Lower leg skin (tissue), 4 donors: Measurements from ENCODE around the gene SLC25A24. TPM values are rescaled to one million over a fixed set of nuclear protein-coding genes. Genes with fewer than 3 reads are reported as not detected.
"Not testable (repeated sequence)": the region's sequence is repeated elsewhere in the genome, so short reads cannot be mapped to it uniquely, and the experiment has no call there.

ENCODE experiments used
- DNase-seq, 2 donors: peaks; one replicate each; pipeline ENCODE4 v3.0.0-alpha.2; 2019; ENCODE audit warnings: low spot score in 2 of 2
- H3K4me3 ChIP-seq: fragments of 200-600 bp; sonication (generic); 2 replicates; pipeline ENCODE4 v1.5.1; 2017; ENCODE audit warnings: mild to moderate bottlenecking, low read depth; ENCODE audit not compliant: poor library complexity, severe bottlenecking
- CTCF ChIP-seq, 3 donors: fragments of 450-650 bp; IDR thresholded peaks; one replicate each; pipeline ENCODE4 v1.5.1; 2016; ENCODE audit warnings: antibody characterized with exemption in 3 of 3, mild to moderate bottlenecking in 3 of 3, moderate library complexity in 2 of 3
- POLR2A ChIP-seq, 2 donors: fragments of 450-650 bp; IDR thresholded peaks; one replicate each; pipeline ENCODE4 v1.6.1; 2016 to 2017; ENCODE audit warnings: antibody characterized with exemption in 2 of 2, mild to moderate bottlenecking in 1 of 2, moderate library complexity in 1 of 2
- WGBS, 2 donors: methylation state at CpG; one replicate each; pipeline ENCODE4 v1.1.5; 2018; 5-methylcytosine and 5-hydroxymethylcytosine counted together
- intact Hi-C: fragments of 100-400 bp; cut with DNase I; formaldehyde crosslinking; loops from one replicate; pipeline ENCODE4 v1.15.0; 2023; ENCODE audit warnings: low total_unique reads
- total RNA-seq, 4 donors: library from RNA; depleted of rRNA; stranded (reverse); fragments of >200 nt; gene quantifications; one replicate each; pipeline ENCODE4 v1.1.0, GENCODE V29; 2016

Gene SLC25A24
- total RNA-seq, 4 donors from 2014 or later: 18.5 to 20.4 (median 20.1) TPM

- H3K4me3 ChIP-seq: no peak overlapping the region
- no peak for TF ChIP-seq CTCF (IDR thresholded peaks at IDR 0.05)
- no peak for TF ChIP-seq POLR2A (IDR thresholded peaks at IDR 0.05)
- intact Hi-C loops: no loop called here
- 92 to 93% methylated on average over 7 of the region's 7 CpGs for WGBS, 2 donors
- no peak for DNase-seq
Observed at GRCh38 chr1:108190001-108190634, 10.0 kb downstream of the SLC25A24 start.

GRCh38 chr1:108188801-108189200 is 11.3 kb downstream of the SLC25A24 start:
- WGBS, 2 donors: 85 to 94% methylated on average over 1 of the region's 1 CpG
- H3K4me3 ChIP-seq: no peak overlapping the region
- intact Hi-C loops: no loop called here
- no peak for DNase-seq
- TF ChIP-seq CTCF (IDR thresholded peaks at IDR 0.05) (no peak), POLR2A (IDR thresholded peaks at IDR 0.05) (no peak)

GRCh38 chr1:108182959-108183700 is 17.0 kb downstream of the SLC25A24 start:
- H3K4me3 ChIP-seq: no peak overlapping the region
- TF ChIP-seq CTCF (IDR thresholded peaks at IDR 0.05) (no peak), POLR2A (IDR thresholded peaks at IDR 0.05) (no peak)
- no peak for DNase-seq
- WGBS, 2 donors: 50 to 79% methylated on average over 2 of the region's 2 CpGs
- intact Hi-C loops: no loop called here

- DNase-seq: no peak
- 83 to 86% methylated on average over 1 of the region's 1 CpG for WGBS, 2 donors
- no peak overlapping the region for H3K4me3 ChIP-seq
- intact Hi-C loops: no loop called here
- TF ChIP-seq CTCF (IDR thresholded peaks at IDR 0.05): no peak
- TF ChIP-seq POLR2A (IDR thresholded peaks at IDR 0.05): no peak
Observed at GRCh38 chr1:108179018-108179417, 21.1 kb downstream of the SLC25A24 start.

- H3K4me3 ChIP-seq, DNase-seq, intact Hi-C loops: not testable (repeated sequence)
- WGBS, 2 donors: no CpG with 5 or more reads among the region's 1 CpG
Observed at GRCh38 chr1:108162409-108162808, 37.7 kb downstream of the SLC25A24 start.

- WGBS, 2 donors: 98 to 100% methylated on average over 3 to 10 of the region's 30 CpGs
- DNase-seq, intact Hi-C loops: not testable (repeated sequence)
Observed at GRCh38 chr1:108159951-108160350, 40.2 kb downstream of the SLC25A24 start.

More at GRCh38 chr1:108159951-108160350, 40.2 kb downstream of the SLC25A24 start:
- H3K4me3 ChIP-seq: not testable (repeated sequence)
